Heart right ventricle (tissue), 16 donors: ENCODE measurements around the gene ZNF469. TPM values are rescaled to one million over a fixed set of nuclear protein-coding genes. Genes with fewer than 3 reads are reported as not detected.

Source experiments
- ATAC-seq, 8 donors: fragments of 200-7000 bp; cut with Tn5 transposase; one replicate each; pipeline ENCODE4 v1.9.1; 2020; ENCODE audit warnings: mild to moderate bottlenecking in 8 of 8, moderate library complexity in 8 of 8, moderate number of reproducible peaks in 1 of 8
- DNase-seq, 2 donors: peaks; one replicate each; pipeline ENCODE4 v3.0.0-alpha.2; 2020
- H3K27ac ChIP-seq, 10 donors: fragments of 200-600 bp; sonication (generic) in 2 of 10; one replicate each; pipeline versions ENCODE4 v1.5.0 to v1.8.0; 2020 to 2022; ENCODE audit warnings: mild to moderate bottlenecking in 3 of 10
- H3K27me3 ChIP-seq, 7 donors: fragments of 200-600 bp; one replicate each; pipeline ENCODE4 v1.8.0; 2021 to 2022; ENCODE audit warnings: mild to moderate bottlenecking in 2 of 7
- H3K36me3 ChIP-seq, 9 donors: fragments of 200-600 bp; sonication (generic) in 1 of 9; one replicate each; pipeline versions ENCODE4 v1.5.0 to v1.8.0; 2020 to 2022; ENCODE audit warnings: mild to moderate bottlenecking in 2 of 9
- H3K4me1 ChIP-seq, 9 donors: fragments of 200-600 bp; sonication (generic) in 1 of 9; one replicate each; pipeline versions ENCODE4 v1.5.0 to v1.8.0; 2020 to 2022; ENCODE audit warnings: mild to moderate bottlenecking in 4 of 9
- H3K4me3 ChIP-seq, 10 donors: fragments of 200-600 bp; sonication (generic) in 2 of 10; one replicate each; pipeline versions ENCODE4 v1.5.0 to v1.8.0; 2020 to 2022; ENCODE audit warnings: mild to moderate bottlenecking in 7 of 10, moderate library complexity in 2 of 10
- H3K9me3 ChIP-seq, 11 donors: fragments of 200-600 bp in 10 of 11; sonication (generic) in 2 of 11; one replicate each; pipeline versions ENCODE4 v1.5.0 to v1.8.0; 2013 to 2022; ENCODE audit warnings: mild to moderate bottlenecking in 2 of 11, control low read depth in 1 of 11, moderate library complexity in 1 of 11
- WGBS, 2 donors: extraction: QIAGEN DNeasy Blood & Tissue Kit; methylation state at CpG; one replicate each; pipeline ENCODE4 v1.1.7; 2013; ENCODE audit warnings: inconsistent platforms in 1 of 2; 5-methylcytosine and 5-hydroxymethylcytosine counted together
- intact Hi-C, 10 donors: fragments of 100-400 bp; cut with DNase I; formaldehyde crosslinking; loops; one replicate each; pipeline versions ENCODE4 v1.11.1 to v1.14.2; 2022
- long read RNA-seq, 3 donors: library from polyadenylated mRNA; unstranded; transcript quantifications; one replicate each; pipeline ENCODE4 v2.0.0, GENCODE V29; 2020 to 2021
- polyA plus RNA-seq, 2 donors: library from polyadenylated mRNA; stranded (reverse); fragments of 200-250 nt; gene quantifications; one replicate each; pipeline ENCODE4 v1.2.3, GENCODE V29; 2013
- total RNA-seq, 10 donors: library from RNA; stranded (reverse); fragmentation: NEBNext Ultra II Directional in 3 of 10; extraction: Animal tissue kit (Norgen Biotek cat#: 25700) in 3 of 10; gene quantifications; one replicate each; pipeline versions ENCODE4 v1.2.1 to v1.2.4, GENCODE V29; 2021 to 2023
- TF ChIP-seq, protein P1 (sequence below), 9 donors: fragments of 200-600 bp; sonication (generic) in 2 of 9; IDR thresholded peaks; one replicate each; pipeline versions ENCODE4 v1.5.0 to v1.8.0; 2021 to 2022; ENCODE audit warnings: antibody characterized with exemption in 9 of 9, mild to moderate bottlenecking in 5 of 9, moderate library complexity in 1 of 9
- donor health status: Arrhythmogenic right ventricular cardiomyopathy.
- donor health status: ischemic (EF 13 %, LVEDD 7.1; RV severe dilation, severe dysfunction).
- donor health status: healthy with polysubstance abuse.
- donor health status: DM: no; HTN: yes; CAD: no.
- donor health status: DM: no; HTN: no; CAD: no.
- donor health status: ischemic (EF 25% LVEDD 6.9; RV normal size, moderate dysfunction).
- donor health status: ischemic (EF 25% LVEDD 5.7; RV mildly dilated, moderate dysfunction).
- donor health status: healthy.
- donor health status: DM: yes; HTN: yes; CAD: no.
- donor health status: Ischemic cardiomyopathy.
- donor health status: ischemic (EF 35%, LVEDD 5.7; RV mildly dilated, moderate dysfunction).
- donor health status: nonischemic (EF 11% LVEDD 7.7; RV severe dilation, severe dysfunction).
- donor health status: DM: yes; HTN: yes; CAD: no.
- donor health status: PGD.
- donor health status: ischemic (EF 29% LVEDD 5.4; RV normal size, mild dysfunction).
- donor health status: nonischemic (EF 23%, LVEDD 6.1; RV moderate dilation, normal function).

Gene ZNF469, protein sequence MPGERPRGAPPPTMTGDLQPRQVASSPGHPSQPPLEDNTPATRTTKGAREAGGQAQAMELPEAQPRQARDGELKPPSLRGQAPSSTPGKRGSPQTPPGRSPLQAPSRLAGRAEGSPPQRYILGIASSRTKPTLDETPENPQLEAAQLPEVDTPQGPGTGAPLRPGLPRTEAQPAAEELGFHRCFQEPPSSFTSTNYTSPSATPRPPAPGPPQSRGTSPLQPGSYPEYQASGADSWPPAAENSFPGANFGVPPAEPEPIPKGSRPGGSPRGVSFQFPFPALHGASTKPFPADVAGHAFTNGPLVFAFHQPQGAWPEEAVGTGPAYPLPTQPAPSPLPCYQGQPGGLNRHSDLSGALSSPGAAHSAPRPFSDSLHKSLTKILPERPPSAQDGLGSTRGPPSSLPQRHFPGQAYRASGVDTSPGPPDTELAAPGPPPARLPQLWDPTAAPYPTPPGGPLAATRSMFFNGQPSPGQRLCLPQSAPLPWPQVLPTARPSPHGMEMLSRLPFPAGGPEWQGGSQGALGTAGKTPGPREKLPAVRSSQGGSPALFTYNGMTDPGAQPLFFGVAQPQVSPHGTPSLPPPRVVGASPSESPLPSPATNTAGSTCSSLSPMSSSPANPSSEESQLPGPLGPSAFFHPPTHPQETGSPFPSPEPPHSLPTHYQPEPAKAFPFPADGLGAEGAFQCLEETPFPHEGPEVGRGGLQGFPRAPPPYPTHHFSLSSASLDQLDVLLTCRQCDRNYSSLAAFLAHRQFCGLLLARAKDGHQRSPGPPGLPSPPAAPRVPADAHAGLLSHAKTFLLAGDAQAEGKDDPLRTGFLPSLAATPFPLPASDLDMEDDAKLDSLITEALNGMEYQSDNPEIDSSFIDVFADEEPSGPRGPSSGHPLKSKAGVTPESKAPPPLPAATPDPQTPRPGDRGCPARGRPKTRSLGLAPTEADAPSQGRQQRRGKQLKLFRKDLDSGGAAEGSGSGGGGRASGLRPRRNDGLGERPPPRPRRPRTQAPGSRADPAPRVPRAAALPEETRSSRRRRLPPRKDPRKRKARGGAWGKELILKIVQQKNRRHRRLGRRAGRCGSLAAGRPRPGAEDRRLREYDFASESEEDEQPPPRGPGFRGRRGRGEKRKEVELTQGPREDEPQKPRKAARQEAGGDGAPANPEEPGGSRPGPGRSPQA (N-terminal part only)
- 1 to 10 TPM in 6 of 10 donors, under 1 TPM in 4; 0.59 to 1.7 (median 1.0) TPM for total RNA-seq
- polyA plus RNA-seq, result under 1 TPM; 0.23 to 0.73 TPM
- long read RNA-seq, donor 1, full-length matches to known transcripts, result 1 of 1 reads
- long read RNA-seq, donor 1, partial matches to known transcripts, result 0 of 1 reads
- long read RNA-seq, donor 1, other reads (novel, unspliced or antisense), result 0 of 1 reads
- long read RNA-seq, donor 2, full-length matches to known transcripts, result 2 of 2 reads
- long read RNA-seq, donor 2, partial matches to known transcripts, result 0 of 2 reads
- long read RNA-seq, donor 2, other reads (novel, unspliced or antisense), result 0 of 2 reads
- long read RNA-seq, donor 3, full-length matches to known transcripts, result 3 of 3 reads
- long read RNA-seq, donor 3, partial matches to known transcripts, result 0 of 3 reads
- long read RNA-seq, donor 3, other reads (novel, unspliced or antisense), result 0 of 3 reads

DNA sequence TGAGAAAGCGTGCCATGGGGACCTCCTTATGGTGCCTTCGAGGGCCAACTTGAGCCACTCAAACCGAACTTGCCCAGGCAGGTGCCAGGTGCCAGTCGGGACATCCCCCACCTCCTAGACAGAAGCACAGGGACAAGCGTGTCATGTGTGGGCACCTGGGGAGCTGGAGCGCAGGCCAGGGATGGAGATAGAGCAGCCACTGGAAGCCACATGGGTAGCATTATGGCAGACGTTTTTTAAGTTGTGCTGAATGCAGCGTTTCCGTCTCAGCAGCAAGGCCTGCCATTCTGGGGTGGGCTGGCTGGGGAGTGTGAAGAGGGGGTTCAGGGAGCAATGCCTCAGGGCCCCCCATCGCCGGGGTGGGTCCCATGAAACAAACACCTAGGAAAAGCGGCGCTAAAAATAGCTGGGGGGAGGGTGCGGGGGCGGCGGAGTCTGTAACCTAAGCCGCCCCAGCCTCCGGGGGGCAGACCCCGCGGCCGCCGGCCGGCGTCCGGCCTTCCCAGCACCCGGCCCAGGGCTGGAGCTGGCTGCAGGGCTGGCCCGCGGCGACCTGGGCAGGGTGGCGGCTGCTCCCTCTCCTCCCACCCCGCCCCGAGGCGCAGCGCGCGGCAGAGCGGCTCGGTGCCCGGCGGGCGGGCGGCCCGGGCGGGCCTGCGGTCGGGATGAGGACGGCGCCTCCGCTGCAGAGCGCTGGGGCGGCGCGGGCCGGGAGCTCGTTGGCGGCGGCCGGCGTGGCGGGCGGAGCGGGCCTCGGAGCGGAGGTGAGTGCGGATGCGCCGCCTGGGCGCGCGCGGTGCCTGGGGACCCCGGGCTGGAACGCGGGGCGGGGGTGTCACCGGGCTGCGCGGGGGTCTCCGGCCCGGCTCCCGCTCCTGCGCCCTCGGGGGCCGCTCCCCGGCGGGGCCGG lies at the start of gene ZNF469:
ZNF469 (plus strand) TSS at position 469 of the 910 bp plus-strand sequence. CDS start 44,512 bp downstream, outside the sequence.
- Histone ChIP-seq H3K4me3 (peak within 1 kb of the TSS; percentile 34 to 50 (median 44)), H3K4me1 (peaks cover 0 to 15% (median 5%) of the 10 kb centered on the region in 9 donors), H3K27me3 (peaks cover 0 to 46% (median 37%) of the 10 kb centered on the region in 7 donors), H3K27ac (no peak within 1 kb of the TSS), H3K9me3 (no peaks in the 10 kb centered on the region), H3K36me3 (no peaks in the 10 kb centered on the region)
- TF ChIP-seq, protein P1, sequence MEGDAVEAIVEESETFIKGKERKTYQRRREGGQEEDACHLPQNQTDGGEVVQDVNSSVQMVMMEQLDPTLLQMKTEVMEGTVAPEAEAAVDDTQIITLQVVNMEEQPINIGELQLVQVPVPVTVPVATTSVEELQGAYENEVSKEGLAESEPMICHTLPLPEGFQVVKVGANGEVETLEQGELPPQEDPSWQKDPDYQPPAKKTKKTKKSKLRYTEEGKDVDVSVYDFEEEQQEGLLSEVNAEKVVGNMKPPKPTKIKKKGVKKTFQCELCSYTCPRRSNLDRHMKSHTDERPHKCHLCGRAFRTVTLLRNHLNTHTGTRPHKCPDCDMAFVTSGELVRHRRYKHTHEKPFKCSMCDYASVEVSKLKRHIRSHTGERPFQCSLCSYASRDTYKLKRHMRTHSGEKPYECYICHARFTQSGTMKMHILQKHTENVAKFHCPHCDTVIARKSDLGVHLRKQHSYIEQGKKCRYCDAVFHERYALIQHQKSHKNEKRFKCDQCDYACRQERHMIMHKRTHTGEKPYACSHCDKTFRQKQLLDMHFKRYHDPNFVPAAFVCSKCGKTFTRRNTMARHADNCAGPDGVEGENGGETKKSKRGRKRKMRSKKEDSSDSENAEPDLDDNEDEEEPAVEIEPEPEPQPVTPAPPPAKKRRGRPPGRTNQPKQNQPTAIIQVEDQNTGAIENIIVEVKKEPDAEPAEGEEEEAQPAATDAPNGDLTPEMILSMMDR (IDR thresholded peaks at IDR 0.05), result no peak
- DNase-seq, result no peak
- 8 to 17% methylated on average over 39 to 86 of the region's 87 CpGs for WGBS, 2 donors
- ATAC-seq, result peak in 5 of 8 donors; percentile 21 to 49 (median 40)
- intact Hi-C loops, result no loop called here

DNA sequence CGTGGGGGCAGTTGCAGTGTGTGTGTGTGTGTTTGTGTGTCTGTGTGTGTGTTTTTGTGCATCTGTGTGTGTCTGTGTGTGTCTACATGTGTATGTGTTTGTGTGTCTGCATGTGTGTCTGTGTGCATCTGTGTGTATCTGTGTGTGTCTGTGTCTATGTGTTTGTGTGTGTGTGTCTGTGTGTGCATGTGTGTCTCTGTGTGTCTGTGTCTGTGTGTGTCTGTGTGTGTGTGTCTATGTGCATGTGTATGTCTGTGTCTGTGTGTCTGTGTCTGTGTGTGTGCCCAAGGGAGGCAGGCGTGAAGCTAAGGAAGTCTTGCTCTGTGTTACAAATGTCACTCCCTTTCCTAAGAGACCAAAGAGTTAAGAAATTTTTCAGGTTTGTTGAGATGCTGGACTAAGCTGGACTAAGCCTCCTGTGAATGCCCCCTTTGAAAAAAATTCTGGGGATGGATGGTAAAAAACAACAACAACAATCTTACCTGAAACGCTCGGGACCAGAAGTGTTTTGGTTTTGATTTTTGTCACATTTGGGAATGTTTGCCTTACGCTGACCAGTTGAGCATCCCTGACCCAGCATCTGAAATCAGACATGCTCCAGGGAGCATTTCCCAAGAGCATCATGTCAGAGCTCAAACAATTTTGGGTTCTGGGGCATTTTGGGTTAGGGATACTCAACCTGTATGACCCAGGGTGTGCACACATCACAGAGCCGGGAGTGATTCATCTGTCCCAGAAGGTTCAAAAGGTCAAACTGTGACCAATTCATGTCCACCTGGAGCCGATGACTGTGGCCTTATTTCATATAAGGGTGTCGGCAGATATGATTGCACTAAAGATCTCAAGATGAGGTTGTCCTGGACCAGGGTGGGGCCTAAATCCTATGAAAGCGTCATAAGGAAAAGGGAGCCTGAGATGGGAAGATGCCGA lies 48.6 kb upstream of the ZNF469 start:
- intact Hi-C loops, result no loop called here
- Histone ChIP-seq H3K27ac (no peak overlapping the region), H3K9me3 (no peaks in the 10 kb centered on the region), H3K36me3 (no peaks in the 10 kb centered on the region), H3K4me1 (peaks cover 0 to 10% (median 0%) of the 10 kb centered on the region in 9 donors), H3K4me3 (no peak overlapping the region), H3K27me3 (peaks cover 0 to 8% (median 0%) of the 10 kb centered on the region in 7 donors)
- ATAC-seq, result no peak
- 78 to 81% methylated on average over 10 of the region's 10 CpGs for WGBS, 2 donors
- DNase-seq, result no peak
- TF ChIP-seq, protein P1 (IDR thresholded peaks at IDR 0.05), result no peak
